ENCODE data around the gene HTT.

- TF ChIP-seq POLR2A (IDR thresholded peaks at IDR 0.05; ENCODE audit: low read length) (no peak), GATA1 (IDR thresholded peaks at IDR 0.05; ENCODE audit: low read depth, low read length) (no peak)
These were observed 63.4 kb downstream of the HTT start for GRCh38 chr4:3137908-3138307.
